ENCODE data around the gene PLA2G4C.

GRCh38 chr19:48064509-48064908 lies 46.1 kb downstream of the PLA2G4C start:
- TF ChIP-seq POLR2A (IDR thresholded peaks at IDR 0.05): no peak
- no peak for TF ChIP-seq CTCF (IDR thresholded peaks at IDR 0.05)

Data from gastroesophageal sphincter (tissue), 3 donors.